IMR-90 (cell line): ENCODE measurements around the gene GRHL3. TPM values are rescaled to one million over a fixed set of nuclear protein-coding genes. Genes with fewer than 3 reads are reported as not detected.
A peak's percentile ranks its signal among the peaks of the same experiment; 100 is the strongest.

Experiments used
- ATAC-seq: fragments of 200-7000 bp; cut with Tn5 transposase; 2 replicates; pipeline ENCODE4 v1.9.1; 2020; ENCODE audit warnings: low read depth, mild to moderate bottlenecking, moderate library complexity
- BruUV-seq: library from RNA; stranded (reverse); fragments of 400-500 nt; replicated peaks from 2 replicates; lab custom pipeline; 2021; lab: Mats Ljungman, UMichigan
- CTCF ChIA-PET: fragments of 300-600 bp; formaldehyde crosslinking; extraction: SDS; loops from one replicate; lab custom pipeline; 2021; ENCODE audit warnings: antibody characterized with exemption; lab: Yijun Ruan, JAX
- POLR2A ChIA-PET: fragments of 300-600 bp; sonication (Branson Sonifier 250); formaldehyde crosslinking; loops from one replicate; lab custom pipeline; 2022; ENCODE audit warnings: antibody characterized with exemption; ENCODE audit not compliant: unreplicated experiment; lab: Charles Lee
- DNase-seq: peaks from one replicate; pipeline ENCODE4 v3.0.0; 2013
- H2AFZ ChIP-seq: replicated peaks from 2 replicates; pipeline ENCODE3; 2013; ENCODE audit warnings: low read length, mild to moderate bottlenecking; ENCODE audit not compliant: poor library complexity
- H2AK5ac ChIP-seq: 2 replicates; pipeline ENCODE4 v1.6.1; 2013; ENCODE audit warnings: low read depth, low read length, inconsistent platforms
- H2AK9ac ChIP-seq: replicated peaks from 2 replicates; pipeline ENCODE3; 2013; ENCODE audit warnings: mild to moderate bottlenecking, low read depth, low read length, moderate library complexity; ENCODE audit not compliant: poor library complexity
- H2BK120ac ChIP-seq: 2 replicates; pipeline ENCODE4 v1.6.1; 2013; ENCODE audit warnings: low read depth, low read length, inconsistent platforms
- H2BK15ac ChIP-seq: 3 replicates; pipeline ENCODE4 v1.6.1; 2013; ENCODE audit warnings: low read depth, low read length, inconsistent platforms
- H2BK20ac ChIP-seq: 2 replicates; pipeline ENCODE4 v1.6.1; 2013; ENCODE audit warnings: low read depth, mild to moderate bottlenecking, inconsistent platforms, low read length, moderate library complexity
- H2BK5ac ChIP-seq: 2 replicates; pipeline ENCODE4 v1.6.1; 2013; ENCODE audit warnings: mild to moderate bottlenecking, low read depth, low read length, inconsistent platforms; ENCODE audit not compliant: poor library complexity, severe bottlenecking
- H3K14ac ChIP-seq: replicated peaks from 2 replicates; pipeline ENCODE4 v1.6.1; 2013; ENCODE audit warnings: low read depth, low read length, inconsistent platforms
- H3K18ac ChIP-seq: 2 replicates; pipeline ENCODE4 v1.6.1; 2013; ENCODE audit warnings: low read depth, low read length, control low read depth
- H3K23ac ChIP-seq: 2 replicates; pipeline ENCODE4 v1.6.1; 2013; ENCODE audit warnings: low read depth, low read length, inconsistent platforms
- H3K27ac ChIP-seq: 2 replicates; pipeline ENCODE4 v1.5.1; 2013; ENCODE audit warnings: mild to moderate bottlenecking, control low read depth, low read length; ENCODE audit not compliant: insufficient read depth
- H3K27me3 ChIP-seq: 2 replicates; pipeline ENCODE4 v1.6.1; 2013; ENCODE audit warnings: low read length; ENCODE audit not compliant: control insufficient read depth, insufficient read depth
- H3K36me3 ChIP-seq: 2 replicates; pipeline ENCODE4 v1.6.1; 2013; ENCODE audit warnings: low read length, mixed read lengths; ENCODE audit not compliant: control insufficient read depth, insufficient read depth
- H3K4ac ChIP-seq: 2 replicates; pipeline ENCODE4 v1.6.1; 2013; ENCODE audit warnings: low read depth, low read length, inconsistent platforms
- H3K4me1 ChIP-seq: 2 replicates; pipeline ENCODE4 v1.6.1; 2013; ENCODE audit warnings: low read length, mixed read lengths; ENCODE audit not compliant: control insufficient read depth, insufficient read depth
- H3K4me2 ChIP-seq: 2 replicates; pipeline ENCODE4 v1.6.1; 2013; ENCODE audit warnings: low read depth, mild to moderate bottlenecking, control low read depth, low read length, moderate library complexity
- H3K4me3 ChIP-seq: 2 replicates; pipeline ENCODE4 v1.5.1; 2013; ENCODE audit warnings: low read depth, mild to moderate bottlenecking, control low read depth, low read length, moderate library complexity; ENCODE audit not compliant: insufficient read depth
- H3K56ac ChIP-seq: 2 replicates; pipeline ENCODE4 v1.6.1; 2013; ENCODE audit warnings: low read length, inconsistent platforms; ENCODE audit not compliant: insufficient read depth; ENCODE audit errors: extremely low read depth
- H3K79me1 ChIP-seq, 2 experiments: 2 replicates each; pipeline ENCODE4 v1.6.1; 2013; ENCODE audit warnings: low read length in 2 of 2, inconsistent platforms in 1 of 2, low read depth in 1 of 2
- H3K9ac ChIP-seq: 2 replicates; pipeline ENCODE4 v1.6.1; 2013; ENCODE audit warnings: low read depth, low read length, control low read depth
- H3K9me1 ChIP-seq: 2 replicates; pipeline ENCODE4 v1.6.1; 2013; ENCODE audit warnings: low read length, inconsistent platforms; ENCODE audit not compliant: insufficient read depth
- H3K9me3 ChIP-seq: 2 replicates; pipeline ENCODE4 v1.6.1; 2013; ENCODE audit warnings: low read length; ENCODE audit not compliant: control insufficient read depth, insufficient read depth
- H4K20me1 ChIP-seq: 2 replicates; pipeline ENCODE4 v1.6.1; 2013; ENCODE audit warnings: low read length, inconsistent platforms; ENCODE audit not compliant: insufficient read depth
- H4K5ac ChIP-seq: 2 replicates; pipeline ENCODE4 v1.6.1; 2013; ENCODE audit warnings: mild to moderate bottlenecking, low read depth, low read length, control low read depth
- H4K8ac ChIP-seq, 2 experiments: 2 replicates each; pipeline ENCODE4 v1.6.1; 2013; ENCODE audit warnings: low read depth in 2 of 2, low read length in 2 of 2, control low read depth in 1 of 2, inconsistent platforms in 1 of 2
- H4K91ac ChIP-seq: 2 replicates; pipeline ENCODE4 v1.6.1; 2013; ENCODE audit warnings: low read depth, low read length, inconsistent platforms; ENCODE audit not compliant: insufficient read depth
- BHLHE40 ChIP-seq: fragments of 150-350 bp; IDR thresholded peaks from 2 replicates; pipeline ENCODE4 v1.6.1; 2016; ENCODE audit warnings: mild to moderate bottlenecking, low read depth, low read length
- CEBPB ChIP-seq: IDR thresholded peaks from 2 replicates; pipeline ENCODE4 v1.6.1; 2012; ENCODE audit warnings: low read depth, low read length, improper control_type of control experiment
- FOS ChIP-seq: fragments of 150-350 bp; IDR thresholded peaks from 2 replicates; pipeline ENCODE4 v1.6.1; 2016; ENCODE audit warnings: low read depth, low read length
- MAFK ChIP-seq: IDR thresholded peaks from 2 replicates; pipeline ENCODE4 v1.6.1; 2012; ENCODE audit warnings: low read depth, low read length, improper control_type of control experiment
- RAD21 ChIP-seq: IDR thresholded peaks from 2 replicates; pipeline ENCODE4 v1.6.1; 2012; ENCODE audit warnings: low read length, improper control_type of control experiment
- RCOR1 ChIP-seq: IDR thresholded peaks from 2 replicates; pipeline ENCODE4 v1.6.1; 2012; ENCODE audit warnings: mild to moderate bottlenecking, low read length, improper control_type of control experiment; ENCODE audit not compliant: insufficient replicate concordance
- SMC3 ChIP-seq: fragments of 150-350 bp; IDR thresholded peaks from 2 replicates; pipeline ENCODE4 v1.6.1; 2016; ENCODE audit warnings: low read depth, mild to moderate bottlenecking, antibody characterized with exemption, low read length, moderate library complexity
- WGBS, 2 experiments: methylation state at CpG; one replicate each; pipeline versions ENCODE4 v1.1.5 to v1.1.7; 2013; ENCODE audit warnings: missing lambda C conversion rate in 2 of 2; ENCODE audit not compliant: insufficient read length in 1 of 2; ENCODE audit errors: extremely low coverage in 2 of 2; 5-methylcytosine and 5-hydroxymethylcytosine counted together
- dilution Hi-C: fragments of 300-500 bp; cut with HindIII; formaldehyde crosslinking; loops from one replicate; pipeline ENCODE4 v1.14.3; 2018; ENCODE audit warnings: low sequenced_read_pairs; ENCODE audit not compliant: unreplicated experiment
- in situ Hi-C: fragments of 300-500 bp; cut with MboI; formaldehyde crosslinking; loops from 3 replicates; pipeline ENCODE4 v1.14.3; 2019; ENCODE audit warnings: low sequenced_read_pairs, inconsistent platforms, mixed read lengths
- intact Hi-C: fragments of 100-400 bp; cut with micrococcal nuclease; formaldehyde crosslinking; loops from 2 replicates; pipeline ENCODE4 v1.10.0; 2022
- polyA plus RNA-seq, 3 experiments: library from polyadenylated mRNA; depleted of rRNA; stranded (reverse); fragments of >200 nt; gene quantifications; 2 replicates each; pipeline ENCODE4 v1.2.3, GENCODE V29; 2012; ENCODE audit warnings: low replicate concordance in 1 of 3
- total RNA-seq: library from RNA; depleted of rRNA; stranded (reverse); fragments of >200 nt; gene quantifications from 2 replicates; pipeline ENCODE4 v1.2.3, GENCODE V29; 2012

GRHL3 gene
- total and polyA plus RNA-seq, 2 of the 4 experiments (the other 2 are of a cell fraction), result not detected

- TF ChIP-seq CEBPB, result peak; percentile 77
- no peak for TF ChIP-seq RAD21
- no peak for TF ChIP-seq RCOR1
- no peak for TF ChIP-seq MAFK
- peak; percentile 22; the same call in 1 of the 2 replicates for TF ChIP-seq BHLHE40
- TF ChIP-seq FOS, result peak; percentile 90
- TF ChIP-seq SMC3, result no peak
- H3K56ac ChIP-seq, result no peak overlapping the region
- peaks cover 0 to 4% of the 10 kb centered on the region in 2 experiments; a peak in 1 of 4 replicates for H3K79me1 ChIP-seq
- peak overlapping the region; percentile 8; the same call in 1 of the 3 replicates for H2BK15ac ChIP-seq
- peaks cover 25% of the 10 kb centered on the region for H3K9me1 ChIP-seq
- no peak overlapping the region for H2BK5ac ChIP-seq
- H4K8ac ChIP-seq, result no peak overlapping the region
- in situ Hi-C loops (no loop called here), dilution Hi-C loops (no loop called here), intact Hi-C loops (no loop called here)
- H3K4me2 ChIP-seq, result 0 out of 2 replicates have a peak overlapping the region, but pooled peaks have one; percentile 4
- H3K9ac ChIP-seq, result no peak overlapping the region
- H3K18ac ChIP-seq, result no peak overlapping the region
- WGBS, 2 experiments, result 0% methylated on average over 3 of the region's 11 CpGs; no CpG with 5 or more reads in 1 of the 2 experiments
- no peak overlapping the region for H4K91ac ChIP-seq
- CTCF ChIA-PET, result interaction anchor here (1.5 kb wide), 1 partner anchor 163 kb away, joined by 4 read pairs; no protein-coding TSS in a partner anchor
- POLR2A ChIA-PET, result no interaction called here
- 0 out of 2 replicates have a peak overlapping the region, but pooled peaks have one; percentile 8 for H3K4ac ChIP-seq
- no peak overlapping the region for H3K23ac ChIP-seq
- H3K14ac ChIP-seq, result 0 out of 2 replicates have a peak overlapping the region, but pooled peaks have one; percentile 37
- H3K4me3 ChIP-seq, result no peak overlapping the region
- peak; percentile 95 for DNase-seq
- H3K36me3 ChIP-seq, result no peaks in the 10 kb centered on the region
- no peaks in the 10 kb centered on the region for H3K27me3 ChIP-seq
- H2AK9ac ChIP-seq, result peak overlapping the region; percentile 38
- peak; percentile 87 for ATAC-seq
- H4K5ac ChIP-seq, result no peak overlapping the region
- H2BK20ac ChIP-seq, result no peak overlapping the region
- peak overlapping the region; percentile 78; the same call in 1 of the 2 replicates for H2AK5ac ChIP-seq
- no TSS peak for BruUV-seq
- H3K4me1 ChIP-seq, result peaks cover 14% of the 10 kb centered on the region
- H3K27ac ChIP-seq, result no peak overlapping the region
- H4K20me1 ChIP-seq, result peaks cover 4% of the 10 kb centered on the region; the same call in 1 of the 2 replicates
- no peak overlapping the region for H2AFZ ChIP-seq
- no peaks in the 10 kb centered on the region for H3K9me3 ChIP-seq
- no peak overlapping the region for H2BK120ac ChIP-seq
Measured at GRCh38 chr1:24364975-24365678, 46.0 kb downstream of the GRHL3 start.
